ENCODE data around the gene KIAA0319L.

KIAA0319L gene

DNA sequence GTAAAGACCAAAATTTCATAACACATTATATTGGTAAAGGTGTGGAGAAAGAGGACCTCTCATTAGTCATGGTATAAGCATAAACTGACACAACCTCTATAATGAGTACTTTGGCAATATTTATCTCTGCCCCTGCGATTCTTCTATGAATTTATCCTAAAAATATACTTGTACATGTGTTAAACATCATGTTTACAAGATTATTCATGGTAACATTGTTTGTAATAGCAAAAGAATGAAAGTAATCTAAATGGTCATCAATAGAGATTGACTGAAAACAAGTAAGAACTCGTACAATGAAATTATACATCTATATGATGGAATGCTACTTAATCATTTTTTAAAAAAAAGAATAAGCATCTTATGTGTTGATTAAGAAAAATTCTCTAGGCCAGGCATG, 96.4 kb downstream of the KIAA0319L start:
- Mint-ChIP-seq H3K27me3 (ENCODE audit: low read depth) (no peaks in the 10 kb centered on the region), H3K9me3 (peaks cover 16% of the 10 kb centered on the region), H3K36me3 (ENCODE audit: low read depth) (peaks cover 62% of the 10 kb centered on the region), H3K4me3 (no peak overlapping the region), H3K4me1 (ENCODE audit: low read depth) (peaks cover 8% of the 10 kb centered on the region), H3K27ac (no peak overlapping the region)
- no peak for DNase-seq (ENCODE audit: low spot score)

- peaks cover 16% of the 10 kb centered on the region for H3K4me1 Mint-ChIP-seq (ENCODE audit: low read depth)
These were observed 102.6 kb downstream of the KIAA0319L start for GRCh38 chr1:35454616-35455015.

DNA sequence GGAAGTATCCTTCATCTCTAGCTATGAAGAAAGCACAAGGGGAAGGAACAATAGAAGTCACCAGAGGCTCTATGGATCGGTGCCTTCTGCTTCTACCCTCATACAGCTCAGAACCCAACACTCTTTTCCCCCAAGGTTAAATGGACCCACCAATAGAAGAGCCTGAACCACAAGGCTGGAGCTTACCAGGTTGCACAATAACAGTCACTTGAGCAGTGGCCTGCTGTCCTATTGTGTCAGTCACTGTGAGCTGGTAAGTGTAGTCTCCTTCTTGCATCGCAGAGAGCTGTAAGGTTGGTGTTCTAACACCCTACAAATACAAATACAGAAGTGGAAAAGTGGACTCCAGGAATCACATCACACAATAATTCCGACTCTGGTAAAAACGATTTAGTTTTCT, 103.0 kb downstream of the KIAA0319L start:
- DNase-seq (ENCODE audit: low spot score) = no peak
- no peaks in the 10 kb centered on the region for H3K27me3 Mint-ChIP-seq (ENCODE audit: low read depth)
- peaks cover 46% of the 10 kb centered on the region for H3K36me3 Mint-ChIP-seq (ENCODE audit: low read depth)
- H3K4me3 Mint-ChIP-seq = no peak overlapping the region
- H3K4me1 Mint-ChIP-seq (ENCODE audit: low read depth) = peaks cover 16% of the 10 kb centered on the region
- H3K27ac Mint-ChIP-seq = no peak overlapping the region
- no peaks in the 10 kb centered on the region for H3K9me3 Mint-ChIP-seq

More at GRCh38 chr1:35454616-35455015, 102.6 kb downstream of the KIAA0319L start:
- Mint-ChIP-seq H3K27ac (no peak overlapping the region), H3K4me3 (no peak overlapping the region), H3K27me3 (ENCODE audit: low read depth) (no peaks in the 10 kb centered on the region), H3K9me3 (no peaks in the 10 kb centered on the region), H3K36me3 (ENCODE audit: low read depth) (peaks cover 42% of the 10 kb centered on the region)
- no peak for DNase-seq (ENCODE audit: low spot score)

DNA sequence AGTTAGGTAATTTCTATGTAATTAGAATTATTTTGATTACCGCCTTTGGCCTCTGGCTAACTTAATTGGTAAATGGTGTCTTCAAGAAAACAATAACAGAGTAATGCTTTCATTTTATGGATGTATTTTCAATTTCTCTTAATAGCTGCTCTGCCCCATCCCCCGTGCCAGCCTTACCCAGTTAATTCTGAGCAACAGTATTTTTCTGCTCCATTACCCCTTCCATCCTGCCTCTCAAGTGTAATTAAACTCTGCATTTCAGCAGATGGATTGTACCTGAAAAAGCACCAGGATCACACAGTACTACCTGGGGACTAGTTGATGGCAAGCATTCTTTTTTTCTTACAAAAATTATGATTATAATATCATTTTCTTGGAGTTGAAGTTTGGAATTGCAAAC, 104.2 kb downstream of the KIAA0319L start:
- no peaks in the 10 kb centered on the region for H3K9me3 Mint-ChIP-seq
- H3K27ac Mint-ChIP-seq = peak overlapping the region; percentile 13
- no peak overlapping the region for H3K4me3 Mint-ChIP-seq
- H3K4me1 Mint-ChIP-seq (ENCODE audit: low read depth) = peaks cover 16% of the 10 kb centered on the region
- DNase-seq (ENCODE audit: low spot score) = no peak
- H3K27me3 Mint-ChIP-seq (ENCODE audit: low read depth) = no peaks in the 10 kb centered on the region
- peaks cover 44% of the 10 kb centered on the region for H3K36me3 Mint-ChIP-seq (ENCODE audit: low read depth)

DNA sequence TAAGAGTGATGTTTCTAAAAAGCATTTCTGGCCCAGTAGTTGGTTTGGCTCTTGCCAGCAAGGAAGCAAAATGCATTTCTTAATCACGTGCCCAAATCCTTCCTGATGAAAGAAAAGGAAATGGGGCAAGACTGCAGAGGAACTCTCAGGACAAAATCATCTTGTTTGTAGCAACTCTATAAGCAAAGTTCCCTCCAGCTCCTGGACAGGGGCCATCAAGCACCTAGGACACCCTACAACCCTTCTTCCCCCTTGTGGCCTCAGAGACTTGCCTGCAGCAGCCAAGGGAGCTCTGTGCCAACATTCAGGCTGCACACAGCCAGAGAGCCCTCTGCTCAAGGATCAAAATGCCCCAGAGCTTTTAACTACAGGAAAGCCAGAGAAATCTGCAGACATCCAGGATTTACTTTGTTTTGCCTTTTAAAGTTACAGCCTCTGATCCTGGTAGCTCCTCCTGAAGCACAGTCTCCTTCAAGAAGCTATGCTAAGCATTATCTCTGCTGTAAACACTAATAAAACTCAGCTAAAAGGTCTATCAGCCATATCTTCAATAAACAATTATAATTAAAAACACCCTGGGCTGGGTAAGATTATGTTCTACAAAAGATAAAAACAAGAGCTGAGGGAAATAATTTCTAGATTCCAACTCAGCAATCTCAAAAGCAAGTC, 105.0 kb downstream of the KIAA0319L start:
- H3K4me3 Mint-ChIP-seq = no peak overlapping the region
- peaks cover 21% of the 10 kb centered on the region for H3K4me1 Mint-ChIP-seq (ENCODE audit: low read depth)
- H3K36me3 Mint-ChIP-seq (ENCODE audit: low read depth) = peaks cover 45% of the 10 kb centered on the region
- no peaks in the 10 kb centered on the region for H3K9me3 Mint-ChIP-seq
- H3K27me3 Mint-ChIP-seq (ENCODE audit: low read depth) = no peaks in the 10 kb centered on the region
- H3K27ac Mint-ChIP-seq = peak overlapping the region; percentile 23
- DNase-seq (ENCODE audit: low spot score) = no peak

GRCh38 chr1:35451125-35451528, 106.1 kb downstream of the KIAA0319L start:
- Mint-ChIP-seq H3K9me3 (no peaks in the 10 kb centered on the region), H3K27me3 (ENCODE audit: low read depth) (no peaks in the 10 kb centered on the region), H3K4me1 (ENCODE audit: low read depth) (peaks cover 22% of the 10 kb centered on the region), H3K27ac (peak overlapping the region; percentile 62), H3K36me3 (ENCODE audit: low read depth) (peaks cover 41% of the 10 kb centered on the region), H3K4me3 (no peak overlapping the region)
- peak; percentile 62 for DNase-seq (ENCODE audit: low spot score)

- Mint-ChIP-seq H3K36me3 (ENCODE audit: low read depth) (peaks cover 33% of the 10 kb centered on the region), H3K4me1 (ENCODE audit: low read depth) (peaks cover 22% of the 10 kb centered on the region), H3K4me3 (no peak overlapping the region), H3K9me3 (no peaks in the 10 kb centered on the region), H3K27ac (no peak overlapping the region), H3K27me3 (ENCODE audit: low read depth) (no peaks in the 10 kb centered on the region)
- DNase-seq (ENCODE audit: low spot score) = no peak
These were observed 107.7 kb downstream of the KIAA0319L start for GRCh38 chr1:35449334-35450008.

GRCh38 chr1:35448344-35448801, 108.8 kb downstream of the KIAA0319L start:
- Mint-ChIP-seq H3K4me3 (no peak overlapping the region), H3K36me3 (ENCODE audit: low read depth) (peaks cover 28% of the 10 kb centered on the region), H3K27ac (no peak overlapping the region), H3K27me3 (ENCODE audit: low read depth) (no peaks in the 10 kb centered on the region), H3K9me3 (no peaks in the 10 kb centered on the region), H3K4me1 (ENCODE audit: low read depth) (peaks cover 25% of the 10 kb centered on the region)
- no peak for DNase-seq (ENCODE audit: low spot score)

GRCh38 chr1:35447278-35447677, 109.9 kb downstream of the KIAA0319L start:
- H3K9me3 Mint-ChIP-seq = no peaks in the 10 kb centered on the region
- H3K4me1 Mint-ChIP-seq (ENCODE audit: low read depth) = peaks cover 22% of the 10 kb centered on the region
- H3K27ac Mint-ChIP-seq = peak overlapping the region; percentile 20
- H3K36me3 Mint-ChIP-seq (ENCODE audit: low read depth) = peaks cover 26% of the 10 kb centered on the region
- no peak for DNase-seq (ENCODE audit: low spot score)
- H3K4me3 Mint-ChIP-seq = no peak overlapping the region
- no peaks in the 10 kb centered on the region for H3K27me3 Mint-ChIP-seq (ENCODE audit: low read depth)

DNA sequence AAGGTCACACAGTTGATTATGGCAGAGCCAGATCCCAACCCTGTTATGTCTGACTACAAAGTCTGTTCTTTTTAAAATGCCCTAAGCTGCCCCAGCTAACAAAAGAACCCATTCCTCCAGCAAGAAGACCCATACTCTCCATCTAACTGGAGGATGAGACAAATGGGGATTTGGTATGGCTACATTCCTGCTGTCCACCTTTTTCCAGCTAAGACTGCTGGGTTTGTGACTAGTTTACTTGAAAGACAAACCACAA, 112.8 kb downstream of the KIAA0319L start:
- H3K36me3 Mint-ChIP-seq (ENCODE audit: low read depth) = peaks cover 25% of the 10 kb centered on the region
- no peaks in the 10 kb centered on the region for H3K27me3 Mint-ChIP-seq (ENCODE audit: low read depth)
- no peak overlapping the region for H3K27ac Mint-ChIP-seq
- no peaks in the 10 kb centered on the region for H3K9me3 Mint-ChIP-seq
- no peak for DNase-seq (ENCODE audit: low spot score)
- no peak overlapping the region for H3K4me3 Mint-ChIP-seq
- H3K4me1 Mint-ChIP-seq (ENCODE audit: low read depth) = peaks cover 13% of the 10 kb centered on the region

DNA sequence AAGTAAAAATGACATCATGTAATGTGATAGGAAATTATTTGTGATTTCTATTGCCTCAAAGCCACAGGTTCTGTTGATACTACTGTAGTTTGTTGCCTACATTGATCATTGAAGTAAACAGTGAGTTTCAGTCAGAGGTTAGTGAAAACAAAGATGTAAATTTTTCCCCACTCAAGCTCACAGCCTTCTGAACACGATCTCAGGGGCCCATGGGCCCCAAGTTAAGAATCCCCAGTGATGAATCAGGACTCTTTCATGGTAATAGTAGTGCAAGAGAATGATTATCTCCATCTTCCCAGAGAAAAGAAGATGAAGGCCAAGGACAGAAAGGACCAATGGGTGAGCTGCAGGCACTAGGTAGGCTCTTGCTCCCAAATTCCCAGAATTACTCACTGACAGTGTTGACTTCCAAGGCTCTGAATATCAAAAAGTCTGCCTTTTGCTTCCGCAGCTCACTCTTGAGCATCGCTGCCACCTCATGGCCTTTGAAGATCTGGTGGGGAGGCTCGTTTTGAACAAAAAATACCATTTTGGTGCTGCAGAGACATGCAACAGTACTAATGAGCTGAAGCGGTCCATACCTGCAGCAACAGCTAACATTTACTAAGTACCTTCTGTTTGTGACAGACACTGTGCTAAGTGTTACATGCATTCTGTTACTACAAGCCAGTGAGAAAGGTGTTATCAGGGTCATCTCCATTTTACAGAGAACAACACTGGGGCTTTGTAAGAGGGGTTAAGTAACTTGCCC, 113.3 kb downstream of the KIAA0319L start:
- no peak overlapping the region for H3K4me3 Mint-ChIP-seq
- no peak overlapping the region for H3K27ac Mint-ChIP-seq

GRCh38 chr1:35442734-35443133, 114.5 kb downstream of the KIAA0319L start:
- H3K4me1 Mint-ChIP-seq (ENCODE audit: low read depth) = peaks cover 11% of the 10 kb centered on the region
- DNase-seq (ENCODE audit: low spot score) = no peak
- no peak overlapping the region for H3K4me3 Mint-ChIP-seq
- H3K9me3 Mint-ChIP-seq = no peaks in the 10 kb centered on the region
- H3K36me3 Mint-ChIP-seq (ENCODE audit: low read depth) = peaks cover 24% of the 10 kb centered on the region
- no peaks in the 10 kb centered on the region for H3K27me3 Mint-ChIP-seq (ENCODE audit: low read depth)
- H3K27ac Mint-ChIP-seq = no peak overlapping the region

More for the DNA sequence above, 113.3 kb downstream of the KIAA0319L start:
- H3K36me3 Mint-ChIP-seq (ENCODE audit: low read depth) = peaks cover 27% of the 10 kb centered on the region
- peaks cover 13% of the 10 kb centered on the region for H3K4me1 Mint-ChIP-seq (ENCODE audit: low read depth)
- DNase-seq (ENCODE audit: low spot score) = no peak
- no peaks in the 10 kb centered on the region for H3K9me3 Mint-ChIP-seq
- H3K27me3 Mint-ChIP-seq (ENCODE audit: low read depth) = no peaks in the 10 kb centered on the region

GRCh38 chr1:35441926-35442579, 115.2 kb downstream of the KIAA0319L start:
- Mint-ChIP-seq H3K4me1 (ENCODE audit: low read depth) (peaks cover 8% of the 10 kb centered on the region), H3K4me3 (no peak overlapping the region), H3K27ac (no peak overlapping the region), H3K36me3 (ENCODE audit: low read depth) (peaks cover 27% of the 10 kb centered on the region), H3K27me3 (ENCODE audit: low read depth) (no peaks in the 10 kb centered on the region), H3K9me3 (no peaks in the 10 kb centered on the region)
- no peak for DNase-seq (ENCODE audit: low spot score)

GRCh38 chr1:35439626-35440025, 117.6 kb downstream of the KIAA0319L start:
- H3K36me3 Mint-ChIP-seq (ENCODE audit: low read depth) = peaks cover 35% of the 10 kb centered on the region

More at GRCh38 chr1:35439626-35440025, 117.6 kb downstream of the KIAA0319L start:
- H3K27me3 Mint-ChIP-seq (ENCODE audit: low read depth) = no peaks in the 10 kb centered on the region
- no peak overlapping the region for H3K4me3 Mint-ChIP-seq
- no peaks in the 10 kb centered on the region for H3K9me3 Mint-ChIP-seq
- no peak for DNase-seq (ENCODE audit: low spot score)
- H3K4me1 Mint-ChIP-seq (ENCODE audit: low read depth) = peaks cover 8% of the 10 kb centered on the region
- H3K27ac Mint-ChIP-seq = no peak overlapping the region

Data from T-helper 2 cell treated with Interferon-gamma antibody and Interleukin-4, amounts not matched to agents 5 μg/mL and 100 μg/mL, for 36 hours (primary cell).